ENCODE measurements around the gene AGAP1.
"Not testable (repeated sequence)": the region's sequence is repeated elsewhere in the genome, so short reads cannot be mapped to it uniquely, and the experiment has no call there.

The AGAP1 gene

GRCh38 chr2:236129935-236130334 is 636.1 kb downstream of the AGAP1 start:
- DNase-seq (ENCODE audit: low spot score) = no peak

GRCh38 chr2:236130349-236130998 is 636.6 kb downstream of the AGAP1 start:
- DNase-seq (ENCODE audit: low spot score) = no peak

GRCh38 chr2:236131073-236131692 is 637.3 kb downstream of the AGAP1 start:
- no peak for DNase-seq (ENCODE audit: low spot score)

- DNase-seq (ENCODE audit: low spot score) = no peak
Measured at GRCh38 chr2:236133410-236134012, 639.7 kb downstream of the AGAP1 start.

- DNase-seq (ENCODE audit: low spot score) = no peak
Measured at GRCh38 chr2:236136538-236136937, 642.7 kb downstream of the AGAP1 start.

GRCh38 chr2:236137066-236137465 is 643.2 kb downstream of the AGAP1 start:
- DNase-seq (ENCODE audit: low spot score) = no peak

- not testable (repeated sequence) for DNase-seq (ENCODE audit: low spot score)
Measured at GRCh38 chr2:236141616-236142015, 647.8 kb downstream of the AGAP1 start.

GRCh38 chr2:236143811-236144210 is 650.0 kb downstream of the AGAP1 start:
- no peak for DNase-seq (ENCODE audit: low spot score)

- DNase-seq (ENCODE audit: low spot score) = no peak
Measured at GRCh38 chr2:236146436-236146835, 652.6 kb downstream of the AGAP1 start.

GRCh38 chr2:236155406-236155805 is 661.6 kb downstream of the AGAP1 start:
- no peak for DNase-seq (ENCODE audit: low spot score)

GRCh38 chr2:236156095-236156859 is 662.4 kb downstream of the AGAP1 start:
- no peak for DNase-seq (ENCODE audit: low spot score)

GRCh38 chr2:236156860-236157194 is 663.0 kb downstream of the AGAP1 start:
- DNase-seq (ENCODE audit: low spot score) = no peak

GRCh38 chr2:236157366-236157765 is 663.5 kb downstream of the AGAP1 start:
- DNase-seq (ENCODE audit: low spot score) = no peak

- DNase-seq (ENCODE audit: low spot score) = no peak
Measured at GRCh38 chr2:236157815-236158498, 664.1 kb downstream of the AGAP1 start.

GRCh38 chr2:236158969-236159777 is 665.3 kb downstream of the AGAP1 start:
- DNase-seq (ENCODE audit: low spot score) = no peak

GRCh38 chr2:236159778-236160170 is 665.9 kb downstream of the AGAP1 start:
- DNase-seq (ENCODE audit: low spot score) = no peak

GRCh38 chr2:236160366-236161081 is 666.7 kb downstream of the AGAP1 start:
- no peak for DNase-seq (ENCODE audit: low spot score)

GRCh38 chr2:236161082-236161462 is 667.2 kb downstream of the AGAP1 start:
- no peak for DNase-seq (ENCODE audit: low spot score)

- DNase-seq (ENCODE audit: low spot score) = no peak
Measured at GRCh38 chr2:236161531-236161930, 667.7 kb downstream of the AGAP1 start.

GRCh38 chr2:236162031-236162845 is 668.4 kb downstream of the AGAP1 start:
- DNase-seq (ENCODE audit: low spot score) = no peak

Measured in kidney tubule cell (primary cell).